Spleen (tissue), 7 donors: ENCODE measurements around the gene NRBF2.

Experiments used
- CTCF ChIP-seq, 11 experiments: fragments of 200-600 bp in 7 of 11; fragments of 450-650 bp in 4 of 11; sonication (generic) in 4 of 11; IDR thresholded peaks in 8 of 11; conservative IDR thresholded peaks in 3 of 11; 1 replicate in 7 of 11; 2 replicates in 4 of 11; pipeline versions ENCODE4 v1.4.0 to v1.8.0; 2016 to 2021; ENCODE audit warnings: antibody characterized with exemption in 11 of 11, inconsistent platforms in 4 of 11, mild to moderate bottlenecking in 1 of 11
- POLR2A ChIP-seq, 3 donors: fragments of 450-650 bp; IDR thresholded peaks; one replicate each; pipeline ENCODE4 v1.5.1; 2017; ENCODE audit warnings: antibody characterized with exemption in 3 of 3, mild to moderate bottlenecking in 1 of 3
- POLR2AphosphoS5 ChIP-seq, 3 donors: sonication (generic); formaldehyde crosslinking; IDR thresholded peaks; one replicate each; pipeline ENCODE4 v1.5.1; 2017; ENCODE audit warnings: antibody characterized with exemption in 3 of 3
- donor health status: DM: no; HTN: no; CAD: no; lungs with moderate emphysema.
- donor health status: DM: no; HTN: no; CAD: no.
- donor health status: DM: no; HTN: no; CAD: no.

GRCh38 chr10:63143987-63144386 is 10.9 kb downstream of the NRBF2 start:
- no peak for TF ChIP-seq CTCF (IDR thresholded peaks at IDR 0.05 in 8 of 11, conservative IDR thresholded peaks at IDR 0.05 in 3 of 11)
- no peak for TF ChIP-seq POLR2A (IDR thresholded peaks at IDR 0.05)
- TF ChIP-seq POLR2AphosphoS5 (IDR thresholded peaks at IDR 0.05), result no peak
